Activated T-cell treated with anti-CD3 and anti-CD28 coated beads, Interleukin-2, amount 50 U/mL, for 48 hours (primary cell): ENCODE data around the gene AP1M1.

Source experiments
- DNase-seq, 2 experiments: peaks; one replicate each; pipeline ENCODE4 v3.0.0-alpha.2; 2020

The AP1M1 gene

DNA sequence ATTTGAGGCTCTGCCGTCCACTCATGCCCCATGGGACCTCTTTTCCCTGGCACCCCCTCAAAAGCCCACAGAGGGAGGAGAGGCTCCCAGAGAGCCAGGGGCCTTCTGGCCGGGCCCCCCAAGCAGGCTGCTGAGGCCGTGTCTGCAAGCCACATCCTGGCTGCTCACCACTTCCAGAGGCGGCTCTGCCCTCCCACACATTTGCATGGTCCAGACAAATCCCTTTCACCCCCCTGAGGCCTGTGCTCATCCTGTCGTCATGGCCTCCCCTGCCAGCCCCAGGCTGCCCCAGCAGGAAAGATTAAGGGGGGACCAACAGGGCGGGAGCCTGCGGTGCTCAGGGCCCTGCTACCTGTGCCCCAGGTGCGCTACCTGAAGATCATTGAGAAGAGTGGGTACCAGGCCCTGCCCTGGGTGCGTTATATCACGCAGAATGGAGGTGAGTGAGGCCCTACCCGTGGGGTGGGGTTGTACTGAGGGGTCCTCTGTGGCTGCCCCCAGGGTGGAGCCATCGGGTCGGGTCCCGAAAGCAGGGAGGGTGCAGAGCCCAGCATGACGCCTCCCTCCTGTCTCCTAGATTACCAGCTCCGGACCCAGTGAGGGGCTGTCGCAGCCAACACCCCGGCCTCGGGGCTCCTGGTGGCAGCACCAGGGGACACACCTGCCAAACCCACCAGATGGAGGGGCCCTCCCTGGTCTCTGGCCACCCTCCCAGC lies 36.3 kb downstream of the AP1M1 start:
- DNase-seq, result no peak

DNA sequence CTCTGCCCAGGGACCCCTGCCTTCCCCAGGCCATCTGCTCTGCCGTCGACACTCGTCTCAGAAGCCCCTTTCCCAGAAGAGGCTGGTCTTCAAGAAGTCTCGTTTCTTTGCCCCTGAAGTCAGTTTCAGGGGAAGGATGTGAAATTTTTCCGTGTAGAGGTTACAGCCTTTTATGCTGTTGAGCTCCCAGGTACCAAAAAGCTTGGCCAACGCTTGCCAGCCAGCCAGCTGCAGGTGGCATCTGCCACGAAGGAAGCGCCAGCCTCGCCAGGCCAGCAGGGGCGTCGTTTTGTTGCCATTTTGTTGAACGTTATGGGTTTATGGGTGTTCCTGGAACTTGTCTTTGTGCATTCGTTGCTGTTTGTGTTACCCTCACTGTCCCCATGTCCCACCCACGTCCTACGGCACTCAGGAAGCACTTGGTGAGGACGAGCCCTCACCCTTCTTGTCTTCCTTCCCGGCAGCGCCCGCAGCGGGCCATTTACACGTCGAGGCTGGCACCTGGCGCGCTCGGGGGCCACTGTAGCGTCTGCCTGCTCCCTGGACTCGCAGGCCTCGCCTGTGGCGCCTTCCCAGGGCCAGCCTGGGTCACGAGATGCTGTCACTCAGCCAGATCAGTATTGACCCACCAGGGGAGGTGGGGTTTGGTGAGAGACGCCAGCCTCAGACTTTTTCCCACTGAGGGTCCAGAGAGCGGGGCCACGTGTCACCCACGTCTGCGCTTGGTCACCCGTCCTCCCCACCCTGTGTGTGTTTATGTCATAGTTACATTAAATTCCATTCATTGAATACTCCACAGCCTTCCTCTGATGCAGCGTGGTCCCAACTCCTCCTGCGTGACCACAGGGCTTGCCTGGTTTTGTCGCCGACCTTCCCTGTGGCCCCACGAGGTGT lies 37.1 kb downstream of the AP1M1 start:
- DNase-seq, result no peak

GRCh38 chr19:16235811-16236652 lies 38.3 kb downstream of the AP1M1 start:
- DNase-seq, result no peak

- no peak for DNase-seq
Measured at GRCh38 chr19:16244091-16244490, 46.4 kb downstream of the AP1M1 start.

DNA sequence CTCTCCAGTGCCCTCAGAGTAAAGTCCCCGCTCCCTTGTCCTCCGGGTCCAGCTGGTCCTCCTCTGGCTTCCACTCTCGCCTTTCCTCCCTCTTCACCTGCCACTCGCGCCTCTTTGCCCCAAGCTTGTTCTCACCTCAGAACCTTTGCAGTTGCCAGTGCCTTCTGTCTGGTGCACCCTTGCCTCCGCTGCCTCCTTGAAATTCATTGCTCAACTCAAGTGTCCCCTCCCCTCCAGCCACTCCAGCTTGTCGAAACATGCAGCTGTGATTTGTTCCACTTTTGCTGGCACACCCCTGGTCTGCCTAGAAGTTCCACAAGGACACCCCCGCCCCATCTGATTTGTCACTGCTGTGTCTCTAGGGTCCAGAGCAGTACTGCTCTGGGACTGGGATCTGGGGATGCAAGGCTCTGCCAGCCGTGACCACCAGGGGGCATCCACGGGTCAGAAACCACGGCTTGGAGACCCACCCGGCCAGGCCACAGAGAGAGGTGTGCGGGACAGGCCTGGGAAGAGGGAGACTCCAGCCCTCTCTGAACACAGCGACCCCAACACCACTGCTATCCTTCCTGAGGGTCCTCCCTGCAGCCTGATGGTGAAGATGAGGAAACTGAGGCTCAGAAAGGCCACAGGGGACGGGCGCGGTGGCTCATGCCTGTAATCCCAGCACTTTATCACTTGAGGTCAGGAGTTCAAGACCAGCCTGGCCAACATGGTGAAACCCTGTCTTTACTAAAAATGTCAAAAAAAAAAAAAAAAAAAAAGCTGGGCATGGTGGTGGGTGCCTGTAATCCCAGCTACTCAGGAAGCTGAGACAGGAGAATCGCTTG lies 49.9 kb downstream of the AP1M1 start:
- peak; percentile 92 to 93 for DNase-seq

DNA sequence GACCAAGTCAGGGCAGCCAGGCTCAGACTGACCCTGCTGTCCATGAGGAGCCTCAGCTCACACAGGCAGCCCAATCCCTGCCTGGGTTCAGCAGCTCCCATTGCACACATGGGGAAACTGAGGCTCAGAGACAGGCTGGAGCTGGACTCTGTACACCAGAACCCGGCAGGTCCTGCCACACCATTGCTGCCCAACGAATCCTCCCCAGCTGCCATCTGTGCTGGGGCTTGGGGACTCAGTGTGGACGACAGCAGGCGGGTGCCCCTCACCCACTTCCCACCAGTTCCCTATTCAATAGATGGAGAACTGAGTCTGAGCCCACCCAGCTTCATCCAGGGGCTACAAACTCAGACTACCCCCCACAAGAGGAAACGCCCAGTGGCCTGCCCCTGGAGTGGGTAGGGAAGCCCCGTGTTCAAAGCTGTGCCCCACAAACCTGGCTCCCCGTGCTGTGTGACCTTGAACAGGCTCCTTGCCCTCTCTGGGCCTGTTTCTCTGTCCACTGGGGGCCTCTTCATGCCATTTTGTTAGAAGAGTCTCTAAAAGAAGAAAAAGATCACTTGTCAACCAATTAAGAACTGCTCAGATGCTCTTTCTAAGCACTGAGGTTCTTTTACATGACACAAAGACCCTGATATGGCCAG lies 50.8 kb downstream of the AP1M1 start:
- no peak for DNase-seq

DNA sequence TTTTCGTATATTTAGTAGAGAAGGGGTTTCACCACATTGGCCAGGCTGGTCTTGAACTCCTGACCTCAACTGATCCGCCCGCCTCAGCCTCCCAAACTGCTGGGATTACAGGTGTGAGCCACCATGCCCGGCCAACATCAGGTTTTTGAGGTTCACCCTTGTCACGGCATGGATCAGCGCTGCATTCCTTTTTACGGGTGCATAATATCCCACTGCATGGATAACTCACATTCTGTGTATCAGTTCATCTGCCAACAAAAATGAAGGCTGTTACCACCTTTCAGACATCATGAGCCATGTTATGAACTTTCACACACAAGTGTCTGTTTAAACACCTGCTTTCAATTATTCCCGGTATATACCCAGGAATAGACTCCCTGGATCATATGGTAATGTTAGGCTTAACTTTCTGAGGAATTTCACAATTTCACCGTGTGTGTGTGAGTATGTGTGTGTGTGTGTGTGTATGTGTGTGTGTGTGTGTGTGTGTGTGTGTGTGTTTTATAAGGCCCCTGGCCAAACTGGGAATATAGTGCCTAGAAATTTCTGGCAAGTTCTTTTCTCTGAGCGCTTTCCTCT lies 52.2 kb downstream of the AP1M1 start:
- no peak for DNase-seq

DNA sequence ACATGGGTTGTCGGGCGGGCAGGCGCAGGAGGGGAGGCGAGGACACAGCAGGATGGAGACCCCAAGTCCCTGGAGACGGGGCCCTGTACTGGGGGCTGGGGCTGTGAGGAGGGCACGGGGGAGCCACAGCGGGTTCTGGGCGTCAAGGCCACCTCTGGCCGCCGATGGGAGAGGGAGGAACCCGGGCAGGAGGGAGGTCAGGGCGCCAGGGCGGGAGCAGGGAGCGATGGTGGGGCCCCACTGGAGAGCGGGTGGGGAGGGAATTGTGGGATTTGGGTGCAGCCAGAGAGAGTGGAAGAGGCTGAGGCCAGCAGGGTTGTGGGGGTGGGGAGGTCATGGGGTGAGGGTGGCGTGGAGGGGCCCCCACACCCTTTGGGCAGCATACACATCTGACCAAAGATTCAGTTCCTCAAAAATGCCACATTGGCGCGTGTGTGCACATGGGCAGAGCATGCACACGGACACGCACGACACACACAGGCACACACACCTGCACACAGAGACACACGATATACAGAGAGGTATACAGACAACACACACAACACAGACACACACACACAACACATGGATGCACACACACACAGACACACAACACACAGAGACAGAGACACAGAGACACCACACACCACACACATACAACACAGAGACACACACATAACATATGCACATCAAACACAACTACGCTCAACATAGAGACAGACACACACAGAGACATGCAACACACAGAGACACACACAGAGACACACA lies 54.9 kb downstream of the AP1M1 start:
- DNase-seq, result no peak

- no peak for DNase-seq
Measured at GRCh38 chr19:16254851-16255408, 57.2 kb downstream of the AP1M1 start.

- DNase-seq, result no peak
Measured at GRCh38 chr19:16257509-16258002, 59.8 kb downstream of the AP1M1 start.

GRCh38 chr19:16258440-16258903 lies 60.8 kb downstream of the AP1M1 start:
- DNase-seq, result no peak

- no peak for DNase-seq
Measured at GRCh38 chr19:16259385-16260159, 61.9 kb downstream of the AP1M1 start.

GRCh38 chr19:16260160-16260811 lies 62.6 kb downstream of the AP1M1 start:
- DNase-seq, result no peak

GRCh38 chr19:16260812-16261161 lies 63.1 kb downstream of the AP1M1 start:
- no peak for DNase-seq

GRCh38 chr19:16261584-16262368 lies 64.1 kb downstream of the AP1M1 start:
- DNase-seq, result no peak

- DNase-seq, result no peak
Measured at GRCh38 chr19:16262618-16263017, 64.9 kb downstream of the AP1M1 start.

DNA sequence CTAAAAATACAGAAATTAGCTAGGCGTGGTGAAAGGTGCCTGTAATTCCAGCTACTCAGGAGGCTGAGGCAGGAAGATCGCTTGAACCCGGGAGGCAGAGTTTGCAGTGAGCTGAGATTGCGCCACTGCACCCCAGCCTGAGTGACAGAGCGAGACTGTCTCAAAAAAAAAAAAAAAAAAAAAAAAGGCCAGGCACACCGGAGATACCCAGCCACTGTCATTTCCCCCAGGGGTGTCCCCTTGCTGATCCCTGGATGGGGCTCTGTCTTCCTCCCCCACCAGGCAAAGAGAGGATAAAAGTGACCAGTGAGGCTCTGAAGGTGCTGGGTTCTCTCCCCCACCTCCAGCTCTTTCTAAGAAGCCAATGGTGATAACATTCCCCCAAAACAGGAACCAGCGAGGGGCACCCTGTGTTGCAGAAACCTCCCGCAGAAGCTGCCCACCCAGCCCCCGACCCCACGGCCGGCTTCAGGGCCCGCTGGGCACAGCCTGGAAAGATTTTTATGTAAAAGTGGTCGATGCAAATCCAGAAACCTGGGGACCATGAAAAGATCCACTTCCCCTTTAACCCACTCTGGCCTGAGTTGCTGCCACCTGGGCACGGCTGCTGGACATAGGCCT lies 65.5 kb downstream of the AP1M1 start:
- no peak for DNase-seq
